Kidney (tissue), 14 donors: Measurements from ENCODE around the gene HMGA1. TPM values are rescaled to one million over a fixed set of nuclear protein-coding genes. Genes with fewer than 3 reads are reported as not detected.

Experiments used
- DNase-seq, 5 donors: peaks; one replicate each; pipeline ENCODE4 v3.0.0-alpha.2; 2013 to 2020
- FAIRE-seq: peaks from 2 replicates; lab custom pipeline; 2012; peaks lifted over from hg19 to GRCh38; lab: Jason Lieb, UNC
- H3K27ac ChIP-seq, 2 donors: one replicate each; pipeline ENCODE4 v1.7.0; 2013; ENCODE audit warnings: low read depth in 2 of 2, low read length in 2 of 2, inconsistent platforms in 1 of 2
- H3K27me3 ChIP-seq: one replicate; pipeline ENCODE4 v1.7.1; 2013; ENCODE audit warnings: low read length, inconsistent platforms; ENCODE audit not compliant: control insufficient read depth, insufficient read depth
- H3K36me3 ChIP-seq, 3 donors: one replicate each; pipeline versions ENCODE4 v1.7.0 to v1.7.1; 2013; ENCODE audit warnings: low read length in 3 of 3, control low read depth in 1 of 3, inconsistent platforms in 1 of 3; ENCODE audit not compliant: insufficient read depth in 3 of 3, control insufficient read depth in 2 of 3
- H3K4me1 ChIP-seq, 3 donors: one replicate each; pipeline versions ENCODE4 v1.7.0 to v1.7.1; 2013; ENCODE audit warnings: low read length in 3 of 3, inconsistent platforms in 1 of 3, low read depth in 1 of 3; ENCODE audit not compliant: control insufficient read depth in 2 of 3, insufficient read depth in 2 of 3
- H3K4me3 ChIP-seq, 3 donors: one replicate each; pipeline versions ENCODE4 v1.7.0 to v1.8.1; 2013; ENCODE audit warnings: low read length in 3 of 3, control low read depth in 1 of 3, inconsistent platforms in 1 of 3
- H3K9ac ChIP-seq, 3 donors: one replicate each; pipeline versions ENCODE4 v1.7.0 to v1.7.1; 2013; ENCODE audit warnings: low read length in 3 of 3, control low read depth in 1 of 3, inconsistent platforms in 1 of 3
- H3K9me3 ChIP-seq, 3 donors: one replicate each; pipeline versions ENCODE4 v1.7.0 to v1.7.1; 2013; ENCODE audit warnings: low read length in 3 of 3, control low read depth in 1 of 3, inconsistent platforms in 1 of 3; ENCODE audit not compliant: control insufficient read depth in 2 of 3, insufficient read depth in 1 of 3
- intact Hi-C: fragments of 100-400 bp; cut with DNase I; formaldehyde crosslinking; loops from one replicate; pipeline ENCODE4 v1.11.1; 2022
- polyA plus RNA-seq: library from polyadenylated mRNA; stranded (reverse); fragments of 350-450 nt; fragmentation: Illumina TruSeq; extraction: RNeasy Lipid Tissue Mini Kit (QIAGEN cat#74804); gene quantifications from one replicate; pipeline ENCODE4 v1.2.3, GENCODE V29; 2014; ENCODE audit warnings: low read depth, low replicate concordance; ENCODE audit not compliant: insufficient read depth
- total RNA-seq: library from RNA; stranded (reverse); fragmentation: NEBNext Ultra II Directional; extraction: Animal tissue kit (Norgen Biotek cat#: 25700); gene quantifications from one replicate; pipeline ENCODE4 v1.2.1, GENCODE V29; 2021
- TF ChIP-seq, protein P1 (sequence below): IDR thresholded peaks from 3 replicates; pipeline ENCODE4 v1.5.1; 2012; ENCODE audit warnings: mild to moderate bottlenecking, moderate library complexity, borderline replicate concordance; ENCODE audit not compliant: insufficient read depth; ENCODE audit errors: extremely low read depth
- donor health status: control.
- donor health status: control.
- donor health status: control.
- donor health status: control.
- donor health status: control.
- donor health status: DM: yes; HTN: yes; CAD: no.
- donor health status: Normal renal cell carcinoma (clear cell type).

HMGA1 gene
- total and polyA plus RNA-seq, 2 donors from 2014 or later: 27.1 to 46.5 TPM

DNA sequence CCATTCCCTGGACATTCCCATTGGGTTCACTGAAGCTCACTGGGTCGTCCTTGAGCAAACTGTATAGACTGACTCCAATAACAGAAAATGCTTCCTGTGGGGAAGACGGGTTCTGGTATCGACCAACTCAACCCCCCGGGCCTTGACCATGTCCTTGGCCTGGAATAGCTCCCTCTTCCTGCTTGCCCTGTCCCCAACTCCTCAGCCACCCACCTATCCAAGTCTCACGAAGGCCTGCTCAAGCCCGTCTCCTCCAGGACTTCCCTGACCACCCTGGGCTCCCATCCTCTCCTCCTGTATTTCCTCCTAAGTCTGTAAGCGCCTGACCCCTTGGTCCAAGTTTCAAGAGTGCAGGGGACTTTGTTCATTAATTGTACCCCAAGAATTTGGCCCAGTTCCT lies 2.8 kb upstream of the HMGA1 start:
- Histone ChIP-seq H3K4me1 (peaks cover 0 to 7% (median 0%) of the 10 kb centered on the region in 3 donors), H3K27ac (no peak overlapping the region), H3K9ac (no peak overlapping the region), H3K9me3 (no peaks in the 10 kb centered on the region), H3K4me3 (no peak overlapping the region), H3K27me3 (no peaks in the 10 kb centered on the region), H3K36me3 (no peaks in the 10 kb centered on the region)
- intact Hi-C loops: no loop called here
- TF ChIP-seq, protein P1, sequence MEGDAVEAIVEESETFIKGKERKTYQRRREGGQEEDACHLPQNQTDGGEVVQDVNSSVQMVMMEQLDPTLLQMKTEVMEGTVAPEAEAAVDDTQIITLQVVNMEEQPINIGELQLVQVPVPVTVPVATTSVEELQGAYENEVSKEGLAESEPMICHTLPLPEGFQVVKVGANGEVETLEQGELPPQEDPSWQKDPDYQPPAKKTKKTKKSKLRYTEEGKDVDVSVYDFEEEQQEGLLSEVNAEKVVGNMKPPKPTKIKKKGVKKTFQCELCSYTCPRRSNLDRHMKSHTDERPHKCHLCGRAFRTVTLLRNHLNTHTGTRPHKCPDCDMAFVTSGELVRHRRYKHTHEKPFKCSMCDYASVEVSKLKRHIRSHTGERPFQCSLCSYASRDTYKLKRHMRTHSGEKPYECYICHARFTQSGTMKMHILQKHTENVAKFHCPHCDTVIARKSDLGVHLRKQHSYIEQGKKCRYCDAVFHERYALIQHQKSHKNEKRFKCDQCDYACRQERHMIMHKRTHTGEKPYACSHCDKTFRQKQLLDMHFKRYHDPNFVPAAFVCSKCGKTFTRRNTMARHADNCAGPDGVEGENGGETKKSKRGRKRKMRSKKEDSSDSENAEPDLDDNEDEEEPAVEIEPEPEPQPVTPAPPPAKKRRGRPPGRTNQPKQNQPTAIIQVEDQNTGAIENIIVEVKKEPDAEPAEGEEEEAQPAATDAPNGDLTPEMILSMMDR: no peak
- DNase-seq: peak in 1 of 5 donors; percentile 39
- no peak for FAIRE-seq

GRCh38 chr6:34234667-34235306 lies 1.9 kb upstream of the HMGA1 start:
- H3K4me1 ChIP-seq: peaks cover 0 to 7% (median 0%) of the 10 kb centered on the region in 3 donors
- no peak overlapping the region for H3K27ac ChIP-seq
- intact Hi-C loops: no loop called here
- no peak overlapping the region for H3K9ac ChIP-seq
- H3K36me3 ChIP-seq: no peaks in the 10 kb centered on the region
- FAIRE-seq (no peak), DNase-seq (peak in 4 of 5 donors; percentile 31 to 88 (median 38))
- H3K9me3 ChIP-seq: no peaks in the 10 kb centered on the region
- TF ChIP-seq, protein P1: no peak
- no peak overlapping the region for H3K4me3 ChIP-seq
- no peaks in the 10 kb centered on the region for H3K27me3 ChIP-seq

- peak overlapping the region; percentile 91 to 93 for H3K27ac ChIP-seq
- intact Hi-C loops: no loop called here
- TF ChIP-seq, protein P1: no peak
- H3K9me3 ChIP-seq: no peaks in the 10 kb centered on the region
- H3K4me1 ChIP-seq: peaks cover 0 to 7% (median 0%) of the 10 kb centered on the region in 3 donors
- DNase-seq: peak; percentile 87 to 92 (median 89)
- no peaks in the 10 kb centered on the region for H3K27me3 ChIP-seq
- no peaks in the 10 kb centered on the region for H3K36me3 ChIP-seq
- no peak for FAIRE-seq
- H3K4me3 ChIP-seq: peak overlapping the region; percentile 26 to 57 (median 47)
- H3K9ac ChIP-seq: peak overlapping the region in 1 of 3 donors; percentile 78
Measured at GRCh38 chr6:34235307-34236130, 1.2 kb upstream of the HMGA1 start.
